Activated naive CD4-positive, alpha-beta T cell treated with anti-CD3 and anti-CD28 coated beads, Interleukin-2, amount 10 ng/mL, durations not matched to agents 7 days and 5 days (primary cell): Measurements from ENCODE around the gene GRIK2.

Source experiments
- CTCF ChIA-PET: fragments of 350-600 bp; sonication (Branson Sonifier 250); formaldehyde crosslinking; loops from one replicate; lab custom pipeline; 2021; ENCODE audit warnings: antibody characterized with exemption; lab: Charles Lee
- DNase-seq: peaks from one replicate; pipeline ENCODE4 v3.0.0-alpha.2; 2020
- H3K27ac Mint-ChIP-seq: one replicate; pipeline ENCODE4 v1.8.0; 2021; ENCODE audit warnings: mild to moderate bottlenecking, moderate library complexity, mixed read lengths
- H3K27me3 Mint-ChIP-seq: one replicate; pipeline ENCODE4 v1.8.0; 2021; ENCODE audit warnings: mild to moderate bottlenecking, mixed read lengths
- H3K36me3 Mint-ChIP-seq: one replicate; pipeline ENCODE4 v1.8.0; 2021; ENCODE audit warnings: mixed read lengths
- H3K4me1 Mint-ChIP-seq: one replicate; pipeline ENCODE4 v1.8.0; 2021; ENCODE audit warnings: mixed read lengths
- H3K4me3 Mint-ChIP-seq: one replicate; pipeline ENCODE4 v1.8.0; 2021; ENCODE audit warnings: mild to moderate bottlenecking, moderate library complexity, mixed read lengths
- H3K9me3 Mint-ChIP-seq: one replicate; pipeline ENCODE4 v1.8.0; 2021; ENCODE audit warnings: mixed read lengths

The GRIK2 gene

DNA sequence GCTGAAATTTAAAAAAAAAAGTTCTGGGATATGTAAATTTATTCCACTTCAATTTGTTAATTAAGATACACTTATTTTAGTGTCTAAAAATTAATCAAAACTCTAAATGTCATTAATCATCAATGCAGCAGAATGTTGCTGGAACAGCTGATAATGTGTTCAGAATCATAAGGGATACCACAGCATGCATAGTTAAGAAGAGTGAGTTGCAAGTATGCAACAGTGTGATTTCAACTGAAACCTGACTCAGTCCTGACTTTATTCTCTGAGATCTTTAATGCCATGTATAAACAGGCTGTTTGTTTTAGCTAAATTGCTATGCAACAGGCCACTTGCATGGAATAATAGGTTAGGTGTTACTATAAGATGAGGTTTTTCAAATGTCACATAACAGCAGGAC, 1.4 kb downstream of the GRIK2 start:
- H3K4me3 Mint-ChIP-seq = no peak overlapping the region
- no peaks in the 10 kb centered on the region for H3K36me3 Mint-ChIP-seq
- DNase-seq = no peak
- H3K27me3 Mint-ChIP-seq = peaks cover 53% of the 10 kb centered on the region
- H3K27ac Mint-ChIP-seq = no peak overlapping the region
- H3K4me1 Mint-ChIP-seq = peaks cover 2% of the 10 kb centered on the region
- no peaks in the 10 kb centered on the region for H3K9me3 Mint-ChIP-seq
- CTCF ChIA-PET = no interaction called here

- H3K27ac Mint-ChIP-seq = no peak overlapping the region
- CTCF ChIA-PET = no interaction called here
- no peaks in the 10 kb centered on the region for H3K36me3 Mint-ChIP-seq
- no peak overlapping the region for H3K4me3 Mint-ChIP-seq
- H3K4me1 Mint-ChIP-seq = peaks cover 2% of the 10 kb centered on the region
- H3K9me3 Mint-ChIP-seq = no peaks in the 10 kb centered on the region
- no peak for DNase-seq
- peaks cover 57% of the 10 kb centered on the region for H3K27me3 Mint-ChIP-seq
Observed at GRCh38 chr6:101395345-101395744, 1.8 kb downstream of the GRIK2 start.

DNA sequence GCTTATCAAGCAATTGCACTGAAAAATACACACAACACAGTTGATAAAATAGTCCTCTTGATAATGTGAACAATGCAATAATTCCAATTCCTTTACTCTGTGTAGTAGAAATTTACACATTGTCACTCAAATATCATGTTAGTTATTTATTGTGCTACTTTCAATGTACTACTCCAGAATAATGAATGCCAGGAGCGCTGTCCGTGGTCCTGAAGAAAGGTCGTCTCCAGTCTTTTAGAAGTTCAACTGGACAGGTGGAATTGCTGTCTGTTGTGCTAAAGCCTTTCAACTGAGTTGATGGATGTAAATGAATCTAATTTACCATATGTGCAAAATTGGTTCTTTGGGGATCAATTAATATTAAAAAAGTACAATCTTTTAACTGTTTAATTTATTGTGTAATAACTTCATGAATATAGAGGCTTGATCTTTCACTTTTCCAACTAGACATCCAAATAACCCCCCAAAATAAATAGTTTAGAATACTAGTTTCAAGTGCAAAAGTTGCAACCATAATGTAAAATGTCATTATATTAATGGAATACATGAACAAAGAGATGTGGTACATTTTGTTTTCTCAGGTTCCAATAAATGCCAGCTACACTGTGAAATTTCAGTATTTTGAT, 3.2 kb downstream of the GRIK2 start:
- Mint-ChIP-seq H3K27me3 (peaks cover 61% of the 10 kb centered on the region), H3K9me3 (no peaks in the 10 kb centered on the region), H3K27ac (no peak overlapping the region), H3K4me3 (no peak overlapping the region), H3K36me3 (no peaks in the 10 kb centered on the region), H3K4me1 (peaks cover 2% of the 10 kb centered on the region)
- CTCF ChIA-PET = no interaction called here
- peak; percentile 73 for DNase-seq

GRCh38 chr6:101397199-101397598, 3.7 kb downstream of the GRIK2 start:
- H3K4me3 Mint-ChIP-seq = no peak overlapping the region
- H3K27me3 Mint-ChIP-seq = peaks cover 61% of the 10 kb centered on the region
- peaks cover 3% of the 10 kb centered on the region for H3K9me3 Mint-ChIP-seq
- no peak for DNase-seq
- peaks cover 3% of the 10 kb centered on the region for H3K36me3 Mint-ChIP-seq
- H3K27ac Mint-ChIP-seq = no peak overlapping the region
- CTCF ChIA-PET = no interaction called here
- peaks cover 2% of the 10 kb centered on the region for H3K4me1 Mint-ChIP-seq

DNA sequence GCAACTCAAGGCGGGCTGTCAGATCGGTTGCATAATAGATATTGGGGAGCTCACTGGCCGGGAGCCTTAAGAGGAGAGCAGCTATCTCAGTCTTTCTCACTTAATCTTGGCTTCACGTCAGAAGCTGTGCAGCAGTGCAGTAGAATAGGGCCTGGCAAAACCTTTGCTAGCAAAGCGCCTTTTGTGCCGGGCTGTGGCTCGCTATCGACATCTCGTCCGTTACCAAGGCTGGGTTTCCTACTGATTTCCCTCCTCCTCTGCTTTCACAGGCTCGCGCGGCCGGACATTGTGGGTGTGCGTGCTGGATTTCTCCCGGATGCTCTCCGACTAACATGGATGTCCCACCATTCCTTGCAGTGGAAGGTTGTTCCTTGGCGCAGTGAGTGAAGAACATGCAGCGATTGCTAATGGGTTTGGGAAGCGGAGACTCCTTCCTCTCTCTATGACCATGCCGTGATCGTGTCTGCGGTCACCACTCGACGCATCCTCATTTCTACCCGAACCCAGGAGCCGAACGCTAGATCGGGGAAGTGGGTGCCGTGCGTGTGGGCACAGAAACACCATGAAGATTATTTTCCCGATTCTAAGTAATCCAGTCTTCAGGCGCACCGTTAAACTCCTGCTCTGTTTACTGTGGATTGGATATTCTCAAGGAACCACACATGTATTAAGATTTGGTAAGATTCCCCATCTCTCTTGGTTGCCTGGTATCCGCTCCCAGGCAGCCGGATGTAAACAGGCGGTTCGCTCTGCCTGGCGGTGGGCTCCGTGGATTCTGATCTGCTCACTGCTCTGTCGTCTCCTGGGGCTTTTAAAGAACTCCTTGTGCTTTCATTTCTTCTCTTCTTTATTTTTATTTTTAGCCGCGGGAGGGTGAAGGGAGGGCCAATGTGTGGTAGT, 5.5 kb downstream of the GRIK2 start:
- no peak overlapping the region for H3K4me3 Mint-ChIP-seq
- peaks cover 3% of the 10 kb centered on the region for H3K36me3 Mint-ChIP-seq
- DNase-seq = no peak
- CTCF ChIA-PET = no interaction called here
- peaks cover under 1% of the 10 kb centered on the region for H3K4me1 Mint-ChIP-seq
- peaks cover 59% of the 10 kb centered on the region for H3K27me3 Mint-ChIP-seq
- H3K9me3 Mint-ChIP-seq = peaks cover 3% of the 10 kb centered on the region
- H3K27ac Mint-ChIP-seq = no peak overlapping the region

GRCh38 chr6:101399616-101400162, 6.2 kb downstream of the GRIK2 start:
- Mint-ChIP-seq H3K4me1 (peaks cover 2% of the 10 kb centered on the region), H3K27ac (no peak overlapping the region), H3K9me3 (peaks cover 3% of the 10 kb centered on the region), H3K36me3 (peaks cover 3% of the 10 kb centered on the region), H3K27me3 (peaks cover 57% of the 10 kb centered on the region), H3K4me3 (no peak overlapping the region)
- CTCF ChIA-PET = no interaction called here
- DNase-seq = no peak

GRCh38 chr6:101400326-101401135, 7.0 kb downstream of the GRIK2 start:
- peaks cover 3% of the 10 kb centered on the region for H3K36me3 Mint-ChIP-seq
- H3K4me1 Mint-ChIP-seq = peaks cover 4% of the 10 kb centered on the region
- H3K9me3 Mint-ChIP-seq = peaks cover 3% of the 10 kb centered on the region
- no peak for DNase-seq
- H3K4me3 Mint-ChIP-seq = no peak overlapping the region
- no peak overlapping the region for H3K27ac Mint-ChIP-seq
- CTCF ChIA-PET = no interaction called here
- peaks cover 57% of the 10 kb centered on the region for H3K27me3 Mint-ChIP-seq

DNA sequence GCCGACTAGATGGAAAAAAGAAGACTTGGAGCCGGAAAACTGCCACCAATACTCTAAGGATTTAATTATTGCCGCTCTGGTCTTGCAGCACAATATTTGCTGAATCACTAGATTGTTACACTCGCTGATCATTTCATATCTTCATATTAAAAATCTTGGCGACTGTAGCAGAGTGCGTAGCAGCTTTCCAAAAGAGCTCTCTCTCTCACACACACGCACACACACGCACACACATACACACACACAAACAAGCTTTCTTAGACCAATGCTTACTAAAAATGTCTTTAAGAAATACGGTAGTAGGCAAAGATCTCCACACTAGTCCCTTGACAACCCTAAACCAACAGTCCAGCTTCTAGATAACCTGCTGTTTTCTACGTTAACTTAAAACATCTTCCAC, 7.7 kb downstream of the GRIK2 start:
- peaks cover 3% of the 10 kb centered on the region for H3K9me3 Mint-ChIP-seq
- peaks cover 3% of the 10 kb centered on the region for H3K36me3 Mint-ChIP-seq
- H3K27ac Mint-ChIP-seq = no peak overlapping the region
- no peak for DNase-seq
- H3K27me3 Mint-ChIP-seq = peaks cover 57% of the 10 kb centered on the region
- peaks cover 4% of the 10 kb centered on the region for H3K4me1 Mint-ChIP-seq
- H3K4me3 Mint-ChIP-seq = no peak overlapping the region
- CTCF ChIA-PET = no interaction called here

DNA sequence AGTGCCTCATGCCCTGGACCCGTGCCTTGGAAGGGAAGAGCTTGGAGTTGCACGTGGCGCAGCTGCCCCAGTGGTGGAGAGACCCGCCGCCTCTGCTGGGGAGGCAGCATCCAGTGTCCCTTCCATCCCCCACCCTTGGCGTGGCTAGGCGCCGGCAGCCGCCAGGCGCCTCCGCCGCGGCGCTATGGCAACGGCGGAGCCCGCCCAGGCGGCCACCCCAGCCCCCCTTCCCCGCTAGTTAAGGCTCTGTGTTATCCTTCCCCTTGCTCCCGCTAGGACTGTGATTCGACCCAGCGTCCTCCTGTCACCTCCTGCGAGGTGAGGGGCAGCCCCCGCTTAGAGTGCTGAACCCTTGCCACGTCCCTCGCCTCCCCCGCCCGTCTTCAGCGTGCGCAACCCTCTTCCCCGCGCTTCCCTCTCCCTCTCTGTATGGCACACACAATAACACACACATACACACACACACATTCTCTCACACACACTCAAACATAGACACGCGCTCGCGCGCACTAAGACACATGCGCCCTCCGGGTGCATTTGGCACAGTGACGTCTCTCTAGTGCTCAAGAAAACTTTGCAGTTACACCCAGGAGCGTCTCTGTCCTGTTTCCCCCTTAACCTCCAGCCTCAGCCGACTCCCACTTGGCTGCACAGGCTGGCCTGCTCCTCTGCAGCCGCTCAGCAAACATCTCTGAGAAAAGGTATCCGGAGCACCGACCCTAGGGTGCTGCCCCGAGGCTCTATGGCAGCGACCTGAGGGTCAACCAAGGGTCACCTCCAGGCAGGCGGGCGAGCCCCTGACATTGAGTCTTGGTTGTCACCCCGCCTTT, 8.5 kb downstream of the GRIK2 start:
- Mint-ChIP-seq H3K27ac (peak overlapping the region; percentile 83), H3K9me3 (peaks cover 3% of the 10 kb centered on the region), H3K4me3 (no peak overlapping the region), H3K27me3 (peaks cover 57% of the 10 kb centered on the region), H3K4me1 (peaks cover 4% of the 10 kb centered on the region), H3K36me3 (peaks cover 3% of the 10 kb centered on the region)
- CTCF ChIA-PET = no interaction called here
- DNase-seq = no peak

GRCh38 chr6:101402622-101403031, 9.1 kb downstream of the GRIK2 start:
- CTCF ChIA-PET = no interaction called here
- peaks cover 3% of the 10 kb centered on the region for H3K9me3 Mint-ChIP-seq
- no peak overlapping the region for H3K27ac Mint-ChIP-seq
- no peak overlapping the region for H3K4me3 Mint-ChIP-seq
- peaks cover 3% of the 10 kb centered on the region for H3K36me3 Mint-ChIP-seq
- DNase-seq = no peak
- H3K27me3 Mint-ChIP-seq = peaks cover 57% of the 10 kb centered on the region
- H3K4me1 Mint-ChIP-seq = peaks cover 4% of the 10 kb centered on the region

DNA sequence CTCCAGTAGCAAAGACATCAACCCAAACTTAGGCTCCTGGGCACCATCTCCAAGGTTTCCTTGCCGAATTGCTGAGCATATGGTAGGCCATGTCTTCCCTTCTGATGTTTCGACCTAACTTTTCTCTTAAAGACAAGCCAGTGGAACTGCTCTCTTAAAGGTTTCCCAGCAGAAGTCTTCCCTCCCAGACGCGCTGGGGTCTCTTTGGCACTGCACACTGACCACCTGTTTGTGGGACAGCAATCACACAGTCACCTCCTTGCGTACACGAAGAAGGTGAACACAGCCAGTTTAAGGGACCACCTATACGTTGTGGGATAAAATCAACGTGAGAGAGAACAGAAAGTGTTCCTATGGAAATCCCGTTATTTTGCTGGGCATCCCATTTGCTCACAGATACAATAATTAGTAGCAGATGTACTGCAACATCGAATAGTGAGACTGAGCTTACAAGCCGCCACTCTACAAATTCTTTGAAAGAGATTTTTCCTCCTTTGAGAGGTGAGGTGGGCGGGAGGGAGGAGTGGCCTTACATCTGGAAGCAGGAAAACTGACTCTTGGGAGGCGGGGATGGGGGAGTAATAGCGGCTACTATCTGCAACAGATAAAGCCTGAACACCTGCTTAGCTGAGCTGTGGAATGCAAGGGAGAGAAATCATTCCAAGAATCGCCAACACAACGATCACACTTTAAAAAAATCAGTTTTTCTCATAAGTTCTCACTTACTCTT, 9.9 kb downstream of the GRIK2 start:
- Mint-ChIP-seq H3K27ac (no peak overlapping the region), H3K36me3 (peaks cover 3% of the 10 kb centered on the region), H3K4me3 (no peak overlapping the region), H3K9me3 (peaks cover 3% of the 10 kb centered on the region), H3K27me3 (peaks cover 56% of the 10 kb centered on the region), H3K4me1 (peaks cover 4% of the 10 kb centered on the region)
- CTCF ChIA-PET = no interaction called here
- DNase-seq = no peak

GRCh38 chr6:101404775-101405174, 11.3 kb downstream of the GRIK2 start:
- no peak for DNase-seq
- Mint-ChIP-seq H3K27me3 (peaks cover 42% of the 10 kb centered on the region), H3K27ac (no peak overlapping the region), H3K36me3 (peaks cover 3% of the 10 kb centered on the region), H3K4me1 (peaks cover 4% of the 10 kb centered on the region), H3K4me3 (no peak overlapping the region), H3K9me3 (peaks cover 3% of the 10 kb centered on the region)
- CTCF ChIA-PET = no interaction called here

DNA sequence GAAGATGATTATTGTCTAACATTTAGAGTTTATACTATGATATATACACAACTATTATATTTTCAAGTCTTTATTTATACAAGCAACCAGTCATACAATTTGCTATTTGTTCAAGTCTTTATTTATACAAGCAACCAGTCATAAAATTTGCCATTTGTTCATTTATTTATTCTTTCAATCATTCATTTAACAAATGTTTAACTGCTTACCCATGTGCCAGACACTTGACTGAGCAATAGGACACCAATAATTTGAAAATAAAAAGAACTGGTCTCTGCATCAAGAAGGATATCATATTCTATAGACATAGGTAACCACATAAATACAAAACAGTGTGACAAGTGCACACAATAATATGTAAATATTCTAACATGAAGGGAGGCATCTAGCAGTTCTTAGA, 20.3 kb downstream of the GRIK2 start:
- Mint-ChIP-seq H3K4me1 (no peaks in the 10 kb centered on the region), H3K9me3 (no peaks in the 10 kb centered on the region)

More for the DNA sequence above, 20.3 kb downstream of the GRIK2 start:
- CTCF ChIA-PET = no interaction called here
- H3K27ac Mint-ChIP-seq = no peak overlapping the region
- H3K4me3 Mint-ChIP-seq = no peak overlapping the region
- no peaks in the 10 kb centered on the region for H3K27me3 Mint-ChIP-seq
- no peaks in the 10 kb centered on the region for H3K36me3 Mint-ChIP-seq
- DNase-seq = no peak
